Epithelial cell of proximal tubule (primary cell): ENCODE measurements around the gene AOPEP. TPM values are rescaled to one million over a fixed set of nuclear protein-coding genes. Genes with fewer than 3 reads are reported as not detected.

ENCODE experiments used
- DNase-seq: peaks from one replicate; pipeline ENCODE4 v3.0.0-alpha.2; 2011; ENCODE audit warnings: low read depth
- H3K4me3 ChIP-seq: 2 replicates; pipeline ENCODE4 v1.5.1; 2011; ENCODE audit warnings: low read depth, mild to moderate bottlenecking, low read length
- total RNA-seq: library from RNA; depleted of rRNA; stranded (reverse); fragments of >200 nt; gene quantifications from 2 replicates; pipeline ENCODE4 v1.2.3, GENCODE V29; 2015
- TF ChIP-seq, protein P1 (sequence below): conservative IDR thresholded peaks from 2 replicates; pipeline ENCODE4 v1.5.1; 2012; ENCODE audit warnings: low read depth, mild to moderate bottlenecking, low read length

The AOPEP gene
- total RNA-seq, 1 donor from 2014 or later: 27.0 TPM

DNA sequence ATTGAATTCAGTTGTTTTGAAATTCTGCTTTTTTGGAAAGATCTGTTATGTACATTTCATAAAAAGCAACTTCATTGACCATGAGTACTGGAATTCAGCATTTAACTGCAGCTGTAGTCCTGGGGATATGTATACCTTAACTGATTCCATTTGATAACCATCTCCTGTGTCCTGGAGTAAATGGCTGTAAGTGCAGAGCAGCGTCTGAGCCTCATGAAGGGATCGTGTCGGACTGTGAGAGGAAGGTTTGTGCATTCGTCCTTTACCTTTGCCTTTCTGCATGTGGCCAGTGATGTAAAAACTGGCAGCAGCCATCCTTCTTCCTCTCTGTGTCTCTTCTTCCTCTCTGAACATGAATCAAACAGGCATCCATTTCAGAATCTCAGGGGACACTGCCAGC lies 303.8 kb downstream of the AOPEP start:
- no peak overlapping the region for H3K4me3 ChIP-seq
- TF ChIP-seq, protein P1, sequence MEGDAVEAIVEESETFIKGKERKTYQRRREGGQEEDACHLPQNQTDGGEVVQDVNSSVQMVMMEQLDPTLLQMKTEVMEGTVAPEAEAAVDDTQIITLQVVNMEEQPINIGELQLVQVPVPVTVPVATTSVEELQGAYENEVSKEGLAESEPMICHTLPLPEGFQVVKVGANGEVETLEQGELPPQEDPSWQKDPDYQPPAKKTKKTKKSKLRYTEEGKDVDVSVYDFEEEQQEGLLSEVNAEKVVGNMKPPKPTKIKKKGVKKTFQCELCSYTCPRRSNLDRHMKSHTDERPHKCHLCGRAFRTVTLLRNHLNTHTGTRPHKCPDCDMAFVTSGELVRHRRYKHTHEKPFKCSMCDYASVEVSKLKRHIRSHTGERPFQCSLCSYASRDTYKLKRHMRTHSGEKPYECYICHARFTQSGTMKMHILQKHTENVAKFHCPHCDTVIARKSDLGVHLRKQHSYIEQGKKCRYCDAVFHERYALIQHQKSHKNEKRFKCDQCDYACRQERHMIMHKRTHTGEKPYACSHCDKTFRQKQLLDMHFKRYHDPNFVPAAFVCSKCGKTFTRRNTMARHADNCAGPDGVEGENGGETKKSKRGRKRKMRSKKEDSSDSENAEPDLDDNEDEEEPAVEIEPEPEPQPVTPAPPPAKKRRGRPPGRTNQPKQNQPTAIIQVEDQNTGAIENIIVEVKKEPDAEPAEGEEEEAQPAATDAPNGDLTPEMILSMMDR: no peak
- no peak for DNase-seq

- TF ChIP-seq, protein P1: no peak
- H3K4me3 ChIP-seq: no peak overlapping the region
- no peak for DNase-seq
These were observed 304.6 kb downstream of the AOPEP start for GRCh38 chr9:95030920-95031642.

DNA sequence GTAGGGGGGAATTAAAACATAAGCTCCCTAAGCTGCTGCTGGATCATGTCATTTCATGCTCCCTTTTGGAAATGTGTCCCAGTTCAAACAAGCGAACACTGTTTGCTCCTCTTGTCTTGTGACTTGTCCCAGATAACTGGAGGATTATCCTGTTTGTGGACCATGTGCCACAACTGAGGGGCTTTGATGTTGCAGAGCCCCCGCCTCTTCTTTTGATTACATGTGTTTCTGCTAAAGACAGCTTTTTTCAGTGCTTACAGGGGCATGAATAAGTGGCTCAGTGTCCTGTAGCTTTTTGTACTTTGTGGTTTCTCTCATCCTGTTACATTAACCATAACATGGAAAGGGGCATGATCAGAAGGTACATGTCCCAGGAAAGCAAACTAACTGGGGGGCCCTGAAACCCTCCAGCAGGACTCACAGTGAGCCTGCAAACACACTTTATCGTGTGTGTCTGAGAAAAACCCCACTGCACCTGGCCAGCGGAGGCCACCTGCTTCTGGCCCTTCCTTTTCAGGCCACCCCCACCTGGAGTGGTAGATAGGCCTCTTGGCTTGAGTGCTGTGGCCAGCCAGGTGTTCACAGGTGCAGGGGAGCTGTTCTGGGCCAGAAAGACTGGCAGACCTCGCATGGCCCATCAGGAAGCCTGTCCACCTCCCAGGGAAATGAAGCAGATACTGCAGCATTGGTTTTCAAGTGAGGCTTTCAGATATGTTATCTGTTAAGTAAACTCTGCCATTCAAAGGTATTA lies 305.4 kb downstream of the AOPEP start:
- TF ChIP-seq, protein P1: no peak
- H3K4me3 ChIP-seq: no peak overlapping the region
- no peak for DNase-seq

GRCh38 chr9:95032580-95033341 lies 306.3 kb downstream of the AOPEP start:
- H3K4me3 ChIP-seq: no peak overlapping the region
- DNase-seq: no peak
- TF ChIP-seq, protein P1: no peak

DNA sequence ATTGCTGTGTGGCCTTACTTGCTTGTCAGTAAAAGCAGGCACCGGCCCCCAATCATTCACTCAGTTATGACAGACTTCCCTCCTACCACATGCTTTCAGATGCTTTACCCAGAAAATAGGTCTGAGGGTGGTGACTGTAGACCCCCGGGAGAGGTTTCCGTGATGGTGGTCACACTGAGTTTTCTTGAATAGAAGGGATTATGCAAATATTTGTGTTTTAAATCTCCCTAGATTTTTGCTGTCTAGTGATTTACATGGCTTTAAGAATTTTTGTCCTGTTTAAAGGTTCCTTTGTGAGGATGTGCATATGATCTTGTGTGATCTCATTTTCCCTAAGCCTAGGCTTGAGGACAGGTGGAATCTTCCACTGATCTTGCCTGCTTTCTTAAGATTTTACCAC lies 309.3 kb downstream of the AOPEP start:
- no peak for DNase-seq
- H3K4me3 ChIP-seq: no peak overlapping the region
- TF ChIP-seq, protein P1: no peak

- TF ChIP-seq, protein P1: no peak
- no peak for DNase-seq
- H3K4me3 ChIP-seq: no peak overlapping the region
These were observed 310.2 kb downstream of the AOPEP start for GRCh38 chr9:95036676-95037075.
